Stomach smooth muscle (tissue), 2 donors: ENCODE measurements around the gene DLGAP5.

Experiments used
- H3K27ac ChIP-seq: one replicate; pipeline ENCODE4 v1.7.0; 2013; ENCODE audit warnings: mild to moderate bottlenecking, low read length, inconsistent platforms
- H3K27me3 ChIP-seq, 2 donors: one replicate each; pipeline ENCODE4 v1.7.0; 2013; ENCODE audit warnings: low read length in 2 of 2; ENCODE audit not compliant: insufficient read depth in 2 of 2, control insufficient read depth in 1 of 2
- H3K36me3 ChIP-seq, 2 donors: one replicate each; pipeline ENCODE4 v1.7.0; 2013; ENCODE audit warnings: low read length in 2 of 2; ENCODE audit not compliant: control insufficient read depth in 2 of 2, insufficient read depth in 2 of 2
- H3K4me1 ChIP-seq: one replicate; pipeline ENCODE4 v1.7.0; 2013; ENCODE audit warnings: low read length; ENCODE audit not compliant: control insufficient read depth, insufficient read depth
- H3K4me3 ChIP-seq, 2 donors: one replicate each; pipeline ENCODE4 v1.7.0; 2013; ENCODE audit warnings: low read length in 2 of 2
- H3K9ac ChIP-seq, 2 donors: one replicate each; pipeline ENCODE4 v1.7.0; 2013; ENCODE audit warnings: low read length in 2 of 2, mild to moderate bottlenecking in 1 of 2
- H3K9me3 ChIP-seq, 2 donors: one replicate each; pipeline ENCODE4 v1.7.0; 2013; ENCODE audit warnings: low read length in 2 of 2; ENCODE audit not compliant: control insufficient read depth in 2 of 2
- donor health status: healthy.
- donor health status: Pancreatic carcinoma.

The DLGAP5 gene, protein sequence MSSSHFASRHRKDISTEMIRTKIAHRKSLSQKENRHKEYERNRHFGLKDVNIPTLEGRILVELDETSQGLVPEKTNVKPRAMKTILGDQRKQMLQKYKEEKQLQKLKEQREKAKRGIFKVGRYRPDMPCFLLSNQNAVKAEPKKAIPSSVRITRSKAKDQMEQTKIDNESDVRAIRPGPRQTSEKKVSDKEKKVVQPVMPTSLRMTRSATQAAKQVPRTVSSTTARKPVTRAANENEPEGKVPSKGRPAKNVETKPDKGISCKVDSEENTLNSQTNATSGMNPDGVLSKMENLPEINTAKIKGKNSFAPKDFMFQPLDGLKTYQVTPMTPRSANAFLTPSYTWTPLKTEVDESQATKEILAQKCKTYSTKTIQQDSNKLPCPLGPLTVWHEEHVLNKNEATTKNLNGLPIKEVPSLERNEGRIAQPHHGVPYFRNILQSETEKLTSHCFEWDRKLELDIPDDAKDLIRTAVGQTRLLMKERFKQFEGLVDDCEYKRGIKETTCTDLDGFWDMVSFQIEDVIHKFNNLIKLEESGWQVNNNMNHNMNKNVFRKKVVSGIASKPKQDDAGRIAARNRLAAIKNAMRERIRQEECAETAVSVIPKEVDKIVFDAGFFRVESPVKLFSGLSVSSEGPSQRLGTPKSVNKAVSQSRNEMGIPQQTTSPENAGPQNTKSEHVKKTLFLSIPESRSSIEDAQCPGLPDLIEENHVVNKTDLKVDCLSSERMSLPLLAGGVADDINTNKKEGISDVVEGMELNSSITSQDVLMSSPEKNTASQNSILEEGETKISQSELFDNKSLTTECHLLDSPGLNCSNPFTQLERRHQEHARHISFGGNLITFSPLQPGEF

DNA sequence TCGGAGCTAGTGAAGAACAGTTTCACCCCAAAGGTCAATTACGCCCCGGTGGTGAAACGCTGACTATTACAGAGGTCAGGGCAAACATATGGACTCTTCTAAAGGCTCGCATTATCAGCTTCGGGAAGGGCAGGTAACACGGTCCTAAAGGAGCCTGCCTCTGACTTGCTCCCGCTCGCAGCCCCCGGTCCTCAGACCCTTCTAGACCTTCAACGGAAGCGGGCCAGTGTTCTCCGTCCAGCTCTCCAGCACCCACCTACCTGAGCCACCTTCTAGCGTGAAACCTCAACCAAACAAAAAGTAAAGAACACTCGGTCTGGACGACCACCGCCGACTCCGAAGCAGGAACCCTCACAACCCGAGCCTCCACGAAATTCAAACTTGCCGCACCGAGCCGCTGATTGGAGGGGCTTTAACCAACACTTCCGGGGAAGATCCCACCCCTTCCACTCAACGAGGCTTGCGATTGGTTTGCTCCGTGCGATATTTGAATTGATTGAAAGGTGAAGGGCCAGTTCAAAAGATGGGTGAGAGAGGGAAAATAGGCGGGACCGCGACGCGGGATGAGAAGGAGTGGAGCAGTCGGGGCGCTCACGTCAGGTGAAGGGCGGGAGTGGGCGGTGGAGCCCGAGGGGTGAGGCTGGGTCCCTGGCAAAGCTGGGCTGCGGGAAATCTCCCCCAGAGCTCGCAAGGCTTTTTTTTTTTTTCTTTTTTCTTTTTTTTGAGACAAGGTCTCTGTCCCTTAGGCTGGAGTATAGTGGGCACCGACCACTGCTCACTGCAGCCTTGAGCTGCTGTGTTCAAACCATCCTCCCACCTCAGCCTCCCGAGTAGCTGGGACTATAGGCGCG lies at the start of gene DLGAP5:
DLGAP5 (minus strand) TSS at position 383 of the 851 bp plus-strand sequence. CDS start 2,406 bp downstream, outside the sequence.
- Histone ChIP-seq H3K4me3 (peak within 1 kb of the TSS; percentile 27 to 79), H3K27ac (no peak within 1 kb of the TSS), H3K9ac (peak within 1 kb of the TSS; percentile 57 to 60), H3K36me3 (no peaks in the 10 kb centered on the region), H3K4me1 (peaks cover 6% of the 10 kb centered on the region), H3K27me3 (no peaks in the 10 kb centered on the region), H3K9me3 (no peaks in the 10 kb centered on the region)

DNA sequence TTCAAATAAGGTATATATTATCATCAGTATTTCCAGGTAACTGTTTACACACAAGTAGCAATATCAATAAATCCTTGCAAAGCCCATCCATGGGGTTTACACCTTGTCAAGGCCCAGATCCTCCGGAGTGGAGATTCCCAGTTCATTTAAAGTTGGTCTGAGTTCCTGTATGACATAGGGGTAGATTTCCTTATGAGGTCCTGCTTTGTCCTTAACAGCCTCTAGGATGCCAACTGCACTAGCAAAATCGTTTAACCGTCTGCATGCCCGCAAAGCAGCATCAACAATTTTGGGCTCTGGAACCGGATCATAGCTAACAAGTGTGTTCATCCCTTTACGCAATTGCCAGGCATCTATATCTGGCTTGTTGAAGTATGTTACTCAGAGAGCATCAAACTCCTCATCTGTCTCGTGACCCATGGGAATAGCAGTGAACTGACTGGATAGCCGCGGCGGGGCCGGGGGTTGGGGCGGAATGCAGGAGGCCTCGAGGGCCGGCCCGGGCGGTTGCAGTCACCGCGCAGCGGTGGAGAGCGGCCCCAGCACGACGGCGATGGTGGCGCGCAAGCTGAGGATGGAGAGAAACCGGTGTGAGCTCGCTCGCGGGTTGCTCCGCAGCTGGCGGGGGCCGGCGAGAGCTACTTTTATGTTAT lies 49.3 kb upstream of the DLGAP5 start:
- Histone ChIP-seq H3K9me3 (no peaks in the 10 kb centered on the region), H3K27me3 (peaks cover 0 to 11% of the 10 kb centered on the region in 2 donors), H3K4me1 (no peaks in the 10 kb centered on the region), H3K27ac (no peak overlapping the region), H3K4me3 (no peak overlapping the region), H3K9ac (no peak overlapping the region), H3K36me3 (no peaks in the 10 kb centered on the region)

DNA sequence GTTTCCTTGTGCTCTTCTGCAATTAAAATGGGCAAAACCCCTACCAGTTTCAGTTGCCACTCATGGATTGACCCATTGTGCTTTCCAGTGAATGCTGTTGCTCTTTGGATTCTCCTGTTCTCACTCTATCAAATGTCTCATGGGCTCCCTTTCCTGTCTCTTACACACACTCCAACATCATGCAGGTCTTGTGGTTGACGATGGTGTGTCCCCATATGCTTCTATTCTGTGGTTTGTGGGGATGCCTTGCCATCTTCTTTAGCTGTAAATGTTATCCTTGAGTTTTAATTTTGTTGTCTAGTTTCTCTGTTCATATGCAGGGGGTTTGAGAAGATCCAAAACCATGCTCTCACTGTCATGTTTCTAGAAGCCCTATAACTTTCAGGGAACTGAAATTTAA lies 47.9 kb upstream of the DLGAP5 start:
- Histone ChIP-seq H3K9ac (no peak overlapping the region), H3K27ac (no peak overlapping the region), H3K27me3 (peaks cover 0 to 11% of the 10 kb centered on the region in 2 donors), H3K4me1 (no peaks in the 10 kb centered on the region), H3K36me3 (no peaks in the 10 kb centered on the region), H3K9me3 (no peaks in the 10 kb centered on the region), H3K4me3 (no peak overlapping the region)

DNA sequence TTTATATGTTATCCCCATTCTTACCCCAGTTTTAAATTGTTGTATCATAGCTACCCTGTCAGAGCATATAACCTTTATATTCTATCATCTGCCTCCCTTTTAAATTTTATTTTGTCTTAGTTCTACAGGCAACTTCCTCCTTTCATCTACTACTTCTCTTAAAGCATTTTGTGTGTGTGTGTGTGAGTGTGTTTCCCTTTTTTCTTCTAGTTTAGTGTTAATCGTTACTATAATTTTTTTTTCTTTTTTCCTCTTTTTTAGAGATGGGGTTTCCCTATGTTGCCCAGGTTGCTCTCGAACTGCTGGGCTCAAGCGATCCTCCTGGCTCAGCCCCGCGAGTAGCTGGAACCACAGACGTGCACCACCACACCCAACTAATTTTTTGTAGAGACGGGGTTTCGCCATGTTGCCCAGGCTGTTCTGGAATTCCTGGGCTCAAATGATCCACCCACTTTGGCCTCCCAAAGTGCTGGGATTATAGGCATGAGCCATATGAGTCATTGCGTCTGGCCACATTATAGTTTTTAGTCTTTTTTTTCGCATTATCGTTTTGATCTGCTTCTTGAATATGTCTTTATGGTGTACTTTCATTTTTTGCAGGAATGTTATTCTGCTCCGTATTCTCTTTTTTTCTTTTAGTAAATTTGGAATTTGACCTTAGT lies 46.8 kb upstream of the DLGAP5 start:
- no peaks in the 10 kb centered on the region for H3K9me3 ChIP-seq
- H3K27ac ChIP-seq: no peak overlapping the region
- H3K27me3 ChIP-seq: peaks cover 0 to 11% of the 10 kb centered on the region in 2 donors
- no peak overlapping the region for H3K4me3 ChIP-seq
- H3K4me1 ChIP-seq: no peaks in the 10 kb centered on the region
- H3K36me3 ChIP-seq: no peaks in the 10 kb centered on the region
- no peak overlapping the region for H3K9ac ChIP-seq

DNA sequence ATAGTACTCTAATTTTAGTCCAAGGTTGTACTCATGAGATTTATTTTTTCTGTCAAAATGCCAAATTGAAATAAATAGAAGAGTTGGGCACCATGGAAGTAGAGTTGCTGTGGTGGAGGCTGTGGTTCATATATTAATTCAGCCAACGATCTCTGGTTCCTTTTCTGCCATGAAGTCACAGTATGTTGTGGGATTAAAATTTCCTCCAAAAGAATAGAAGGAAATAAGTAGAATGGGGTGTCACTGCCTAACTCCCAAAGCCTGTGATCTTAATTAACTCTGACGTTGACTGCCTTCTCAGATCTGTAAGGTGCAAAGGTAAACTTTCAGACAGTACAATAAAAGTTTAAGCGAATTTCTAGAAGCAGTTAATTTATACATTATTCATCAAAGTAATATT lies 42.2 kb upstream of the DLGAP5 start:
- H3K27ac ChIP-seq: no peak overlapping the region
- H3K9me3 ChIP-seq: no peaks in the 10 kb centered on the region
- no peaks in the 10 kb centered on the region for H3K4me1 ChIP-seq
- H3K9ac ChIP-seq: no peak overlapping the region
- no peak overlapping the region for H3K4me3 ChIP-seq
- H3K36me3 ChIP-seq: no peaks in the 10 kb centered on the region
- H3K27me3 ChIP-seq: peaks cover 0 to 2% of the 10 kb centered on the region in 2 donors

DNA sequence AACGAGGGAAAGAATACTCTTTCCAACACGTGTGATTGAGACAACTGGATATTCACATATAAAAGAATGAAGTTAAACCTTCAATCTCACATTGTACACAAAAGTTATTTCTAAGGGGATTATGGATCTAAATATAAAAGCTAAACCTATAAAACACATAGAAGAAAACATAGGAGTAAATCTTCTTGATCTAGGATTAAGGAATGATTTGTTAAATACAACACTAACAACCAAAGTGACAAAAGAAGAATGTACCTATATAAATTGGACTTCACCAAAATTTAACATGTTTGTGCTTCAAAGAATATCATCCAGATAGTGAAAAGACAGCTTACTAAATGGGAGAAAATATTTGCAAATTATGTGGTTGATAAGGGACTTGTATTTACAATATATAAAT lies 36.9 kb upstream of the DLGAP5 start:
- H3K4me3 ChIP-seq: no peak overlapping the region
- no peak overlapping the region for H3K27ac ChIP-seq
- H3K9ac ChIP-seq: no peak overlapping the region
- peaks cover 0 to 2% of the 10 kb centered on the region in 2 donors for H3K27me3 ChIP-seq
- H3K4me1 ChIP-seq: no peaks in the 10 kb centered on the region
- no peaks in the 10 kb centered on the region for H3K36me3 ChIP-seq
- H3K9me3 ChIP-seq: peaks cover 0 to 5% of the 10 kb centered on the region in 2 donors

DNA sequence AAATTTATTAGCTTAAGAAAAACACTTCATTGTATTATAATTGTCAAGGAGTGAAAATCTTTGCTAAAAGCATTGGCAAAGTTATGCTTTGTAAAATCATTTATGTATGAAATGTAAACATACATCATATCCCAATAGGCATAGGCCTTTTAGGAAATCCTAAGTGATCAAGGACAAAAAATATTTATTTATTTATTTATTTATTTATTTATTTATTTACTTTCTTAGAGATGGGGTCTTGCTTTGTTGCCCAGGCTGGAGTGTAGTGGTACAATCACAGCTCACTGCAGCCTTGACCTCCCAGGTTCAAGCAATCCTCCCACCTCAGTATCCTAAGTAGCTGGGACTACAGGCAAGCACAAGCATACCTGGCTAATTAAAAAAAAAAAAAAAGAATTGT lies 32.0 kb upstream of the DLGAP5 start:
- Histone ChIP-seq H3K27ac (no peak overlapping the region), H3K4me1 (no peaks in the 10 kb centered on the region)

DNA sequence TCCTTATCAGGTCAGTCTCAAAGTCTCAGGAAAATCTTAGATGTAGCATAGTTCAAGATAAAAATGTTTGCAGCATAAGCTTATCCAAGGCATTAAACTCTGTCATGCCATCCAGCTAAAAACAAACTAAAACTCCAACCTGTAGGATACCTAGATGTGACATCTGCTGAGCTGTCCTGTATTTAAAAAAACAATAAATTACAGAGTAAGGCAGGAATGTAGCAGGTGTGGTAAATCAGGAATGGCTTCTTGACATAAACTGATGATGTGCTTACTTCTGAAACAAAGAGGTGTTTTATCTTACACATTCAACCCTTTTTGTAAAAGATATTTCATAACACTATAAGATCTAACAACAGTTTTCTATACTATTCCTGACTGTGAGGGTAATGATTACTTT lies 30.6 kb upstream of the DLGAP5 start:
- H3K4me3 ChIP-seq: no peak overlapping the region
- H3K27me3 ChIP-seq: no peaks in the 10 kb centered on the region
- no peaks in the 10 kb centered on the region for H3K36me3 ChIP-seq
- no peak overlapping the region for H3K27ac ChIP-seq
- H3K4me1 ChIP-seq: no peaks in the 10 kb centered on the region
- peaks cover 0 to 1% of the 10 kb centered on the region in 2 donors for H3K9me3 ChIP-seq
- H3K9ac ChIP-seq: no peak overlapping the region

More for the DNA sequence above, 32.0 kb upstream of the DLGAP5 start:
- no peak overlapping the region for H3K9ac ChIP-seq
- H3K9me3 ChIP-seq: peaks cover 0 to 5% of the 10 kb centered on the region in 2 donors
- no peaks in the 10 kb centered on the region for H3K36me3 ChIP-seq
- no peaks in the 10 kb centered on the region for H3K27me3 ChIP-seq
- no peak overlapping the region for H3K4me3 ChIP-seq

DNA sequence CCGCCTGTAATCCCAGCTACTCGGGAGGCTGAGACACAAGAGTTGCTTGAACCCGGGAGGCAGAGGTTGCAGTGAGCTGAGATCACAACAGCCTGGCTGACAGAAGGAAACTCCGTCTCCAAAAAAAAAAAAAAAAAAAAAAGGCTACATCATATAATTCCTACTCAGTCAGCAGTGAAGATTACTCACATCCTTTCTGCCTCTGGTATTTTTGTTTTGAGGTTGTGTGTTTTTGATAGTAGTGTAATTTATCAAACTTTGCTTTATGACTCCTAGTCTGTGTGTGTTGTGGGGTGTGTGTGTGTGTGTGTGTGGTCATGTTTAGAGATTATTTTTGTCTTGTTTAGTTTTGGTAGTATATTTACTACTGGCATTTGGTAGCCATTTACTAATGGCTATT lies 29.8 kb upstream of the DLGAP5 start:
- Histone ChIP-seq H3K27me3 (no peaks in the 10 kb centered on the region), H3K36me3 (no peaks in the 10 kb centered on the region), H3K4me1 (no peaks in the 10 kb centered on the region), H3K9ac (no peak overlapping the region), H3K4me3 (no peak overlapping the region), H3K9me3 (no peaks in the 10 kb centered on the region), H3K27ac (no peak overlapping the region)
